Fibroblast of peridontal ligament (primary cell): Measurements from ENCODE around the gene RGS7BP.

Experiments
- DNase-seq: peaks from one replicate; pipeline ENCODE4 v3.0.0-alpha.2; 2010; ENCODE audit errors: extremely low read depth

RGS7BP gene

GRCh38 chr5:64632251-64632650 lies 126.4 kb downstream of the RGS7BP start:
- DNase-seq, result peak; percentile 32

GRCh38 chr5:64634997-64635686 lies 129.3 kb downstream of the RGS7BP start:
- DNase-seq, result peak; percentile 62

- DNase-seq, result no peak
Measured at GRCh38 chr5:64637144-64637543, 131.3 kb downstream of the RGS7BP start.

- no peak for DNase-seq
Measured at GRCh38 chr5:64637837-64638443, 132.1 kb downstream of the RGS7BP start.

GRCh38 chr5:64644831-64645230 lies 139.0 kb downstream of the RGS7BP start:
- DNase-seq, result no peak

- DNase-seq, result no peak
Measured at GRCh38 chr5:64646169-64646568, 140.4 kb downstream of the RGS7BP start.

GRCh38 chr5:64649512-64649911 lies 143.7 kb downstream of the RGS7BP start:
- no peak for DNase-seq

- DNase-seq, result no peak
Measured at GRCh38 chr5:64653766-64654560, 148.1 kb downstream of the RGS7BP start.

GRCh38 chr5:64654561-64654938 lies 148.7 kb downstream of the RGS7BP start:
- DNase-seq, result no peak

GRCh38 chr5:64655596-64655995 lies 149.8 kb downstream of the RGS7BP start:
- no peak for DNase-seq

- DNase-seq, result no peak
Measured at GRCh38 chr5:64659289-64659688, 153.5 kb downstream of the RGS7BP start.
